Activated CD4-positive, alpha-beta T cell treated with anti-CD3 and anti-CD28 coated beads, Interleukin-2, amount 50 U/mL, for 48 hours (primary cell): ENCODE data around the gene THOP1.
"Not testable (repeated sequence)": the region's sequence is repeated elsewhere in the genome, so short reads cannot be mapped to it uniquely, and the experiment has no call there.

Source experiments
- DNase-seq, 2 experiments: peaks; one replicate each; pipeline ENCODE4 v3.0.0-alpha.2; 2020

Gene THOP1

GRCh38 chr19:2805261-2805900 is 20.1 kb downstream of the THOP1 start:
- DNase-seq = no peak

GRCh38 chr19:2805991-2806649 is 20.8 kb downstream of the THOP1 start:
- no peak for DNase-seq

GRCh38 chr19:2806736-2807378 is 21.6 kb downstream of the THOP1 start:
- no peak for DNase-seq

GRCh38 chr19:2807379-2808128 is 22.3 kb downstream of the THOP1 start:
- DNase-seq = no peak

GRCh38 chr19:2808129-2808941 is 23.0 kb downstream of the THOP1 start:
- DNase-seq = no peak

- no peak for DNase-seq
Measured at GRCh38 chr19:2809387-2810140, 24.3 kb downstream of the THOP1 start.

GRCh38 chr19:2810141-2811091 is 25.1 kb downstream of the THOP1 start:
- DNase-seq = no peak

GRCh38 chr19:2811221-2811722 is 26.0 kb downstream of the THOP1 start:
- no peak for DNase-seq

GRCh38 chr19:2811735-2812413 is 26.6 kb downstream of the THOP1 start:
- no peak for DNase-seq

GRCh38 chr19:2812414-2813234 is 27.3 kb downstream of the THOP1 start:
- DNase-seq = no peak

GRCh38 chr19:2813235-2814160 is 28.2 kb downstream of the THOP1 start:
- no peak for DNase-seq

- DNase-seq = no peak
Measured at GRCh38 chr19:2814426-2814825, 29.1 kb downstream of the THOP1 start.

- DNase-seq = no peak
Measured at GRCh38 chr19:2815191-2815614, 29.9 kb downstream of the THOP1 start.

- no peak for DNase-seq
Measured at GRCh38 chr19:2815923-2816322, 30.6 kb downstream of the THOP1 start.

- DNase-seq = no peak
Measured at GRCh38 chr19:2816641-2817040, 31.3 kb downstream of the THOP1 start.

GRCh38 chr19:2817237-2817829 is 32.0 kb downstream of the THOP1 start:
- DNase-seq = not testable (repeated sequence)

GRCh38 chr19:2819540-2820111 is 34.3 kb downstream of the THOP1 start, which contains the start of gene ZNF554:
TSS of gene ZNF554 (plus strand) at chr19:2819868. CDS start at chr19:2820072, 204 bp downstream.
- DNase-seq = peak; percentile 97 to 98
